Memory B cell (primary cell): ENCODE measurements around the gene MLANA.

Experiments used
- ATAC-seq: fragments of 150-1000 bp; cut with Tn5 transposase; 2 replicates; pipeline ENCODE4 v1.10.0; 2021; ENCODE audit warnings: low read depth, mild to moderate bottlenecking, moderate library complexity
- DNase-seq, 2 donors: peaks; one replicate each; pipeline ENCODE4 v3.0.0; 2022; ENCODE audit warnings: low spot score in 2 of 2
- H3K27ac Mint-ChIP-seq: one replicate; pipeline ENCODE4 v1.8.0; 2022; ENCODE audit warnings: mild to moderate bottlenecking, moderate library complexity, mixed read lengths
- H3K27me3 Mint-ChIP-seq: one replicate; pipeline ENCODE4 v1.8.0; 2022; ENCODE audit warnings: mixed read lengths
- H3K36me3 Mint-ChIP-seq: one replicate; pipeline ENCODE4 v1.8.0; 2022; ENCODE audit warnings: mild to moderate bottlenecking, mixed read lengths
- H3K4me1 Mint-ChIP-seq: one replicate; pipeline ENCODE4 v1.8.0; 2022; ENCODE audit warnings: mixed read lengths
- H3K4me3 Mint-ChIP-seq: one replicate; pipeline ENCODE4 v1.8.0; 2022; ENCODE audit warnings: mild to moderate bottlenecking, moderate library complexity, mixed read lengths
- H3K9me3 Mint-ChIP-seq: one replicate; pipeline ENCODE4 v1.8.0; 2022; ENCODE audit warnings: mixed read lengths

Gene MLANA, protein sequence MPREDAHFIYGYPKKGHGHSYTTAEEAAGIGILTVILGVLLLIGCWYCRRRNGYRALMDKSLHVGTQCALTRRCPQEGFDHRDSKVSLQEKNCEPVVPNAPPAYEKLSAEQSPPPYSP

GRCh38 chr9:5890641-5891040, at the start of gene MLANA:
TSS of gene MLANA (plus strand) at chr9:5890889. CDS start at chr9:5892475, 1,586 bp downstream.
- DNase-seq (no peak), ATAC-seq (no peak)
- Mint-ChIP-seq H3K36me3 (peaks cover 3% of the 10 kb centered on the region), H3K4me1 (no peaks in the 10 kb centered on the region), H3K4me3 (no peak within 1 kb of the TSS), H3K27ac (no peak within 1 kb of the TSS), H3K27me3 (no peaks in the 10 kb centered on the region), H3K9me3 (no peaks in the 10 kb centered on the region)

DNA sequence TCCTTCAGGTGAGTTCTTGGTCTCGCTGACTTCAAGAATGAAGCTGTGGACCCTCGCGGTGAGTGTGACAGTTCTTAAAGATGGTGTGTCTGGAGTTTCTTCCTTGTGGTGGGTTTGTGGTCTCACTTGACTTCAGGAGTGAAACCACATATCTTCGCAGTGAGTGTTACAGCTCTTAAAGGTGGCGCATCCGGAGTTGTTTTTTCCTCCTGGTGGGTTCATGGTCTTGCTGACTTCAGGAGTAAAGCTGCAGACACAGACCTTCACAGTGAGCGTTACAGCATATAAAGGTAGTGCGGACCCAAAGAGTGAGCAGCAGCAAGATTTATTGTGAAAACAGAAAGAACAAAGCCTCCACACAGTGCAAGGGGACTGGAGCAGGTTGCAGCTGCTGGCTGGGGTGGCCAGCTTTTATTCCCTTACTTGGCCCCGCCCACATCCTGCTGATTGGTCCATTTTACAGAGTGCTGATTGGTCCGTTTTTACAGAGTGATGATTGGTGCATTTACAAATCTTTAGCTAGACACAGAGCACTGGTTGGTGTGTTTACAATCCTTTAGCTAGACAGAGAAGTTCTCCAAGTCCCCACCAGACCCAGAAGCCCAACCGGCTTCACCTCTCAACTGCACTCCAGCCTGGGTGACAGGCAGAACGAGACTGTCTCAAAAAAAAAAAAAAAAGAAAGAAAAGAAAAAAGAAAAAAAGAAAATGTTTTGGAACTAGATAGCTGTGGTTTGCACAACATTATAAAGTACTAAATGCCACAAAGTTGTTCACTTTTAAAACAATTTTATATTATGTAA, 48.7 kb upstream of the MLANA start:
- H3K27ac Mint-ChIP-seq = no peak overlapping the region
- ATAC-seq = no peak
- H3K4me1 Mint-ChIP-seq = no peaks in the 10 kb centered on the region

GRCh38 chr9:5842929-5843793, 47.5 kb upstream of the MLANA start:
- no peak for ATAC-seq
- Mint-ChIP-seq H3K36me3 (peaks cover 6% of the 10 kb centered on the region), H3K4me1 (no peaks in the 10 kb centered on the region), H3K9me3 (no peaks in the 10 kb centered on the region), H3K4me3 (no peak overlapping the region), H3K27me3 (no peaks in the 10 kb centered on the region), H3K27ac (no peak overlapping the region)
- DNase-seq = no peak

More for the DNA sequence above, 48.7 kb upstream of the MLANA start:
- Mint-ChIP-seq H3K4me3 (no peak overlapping the region), H3K27me3 (no peaks in the 10 kb centered on the region), H3K9me3 (no peaks in the 10 kb centered on the region), H3K36me3 (peaks cover 3% of the 10 kb centered on the region)
- no peak for DNase-seq

DNA sequence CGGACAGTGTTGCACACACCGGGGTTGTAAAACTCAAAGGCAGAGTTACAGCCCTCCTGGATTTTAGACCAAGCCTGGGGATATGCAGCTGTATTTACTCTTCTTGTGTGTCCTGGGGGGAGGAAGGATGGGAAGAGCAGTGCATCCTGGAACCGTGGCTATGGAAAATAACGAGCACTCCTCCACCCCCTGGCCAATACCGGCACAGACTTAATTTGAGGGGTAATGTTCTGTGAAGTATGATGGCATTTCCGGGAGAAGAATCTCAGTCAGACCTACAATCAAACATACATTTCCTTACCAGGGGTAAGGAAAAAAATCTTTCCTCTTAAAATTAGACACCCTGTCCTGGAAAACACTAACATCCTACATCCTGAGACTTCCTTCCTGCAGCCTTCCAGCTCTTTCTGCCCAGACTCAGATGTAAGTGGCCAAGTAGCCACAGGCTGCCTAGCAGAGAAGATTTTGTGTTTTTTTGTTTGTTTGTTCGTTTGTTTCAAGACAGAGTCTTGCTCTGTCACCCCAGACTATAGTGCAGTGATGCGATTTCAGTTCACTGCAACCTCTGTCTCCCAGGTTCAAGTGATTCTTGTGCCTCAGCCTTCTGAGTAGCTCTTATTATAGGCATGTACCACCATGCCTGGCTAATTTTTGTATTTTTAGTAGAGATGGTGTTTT, 46.8 kb upstream of the MLANA start:
- ATAC-seq (no peak), DNase-seq (no peak)
- Mint-ChIP-seq H3K4me1 (no peaks in the 10 kb centered on the region), H3K9me3 (no peaks in the 10 kb centered on the region), H3K36me3 (peaks cover 6% of the 10 kb centered on the region), H3K27me3 (no peaks in the 10 kb centered on the region), H3K4me3 (no peak overlapping the region), H3K27ac (no peak overlapping the region)

DNA sequence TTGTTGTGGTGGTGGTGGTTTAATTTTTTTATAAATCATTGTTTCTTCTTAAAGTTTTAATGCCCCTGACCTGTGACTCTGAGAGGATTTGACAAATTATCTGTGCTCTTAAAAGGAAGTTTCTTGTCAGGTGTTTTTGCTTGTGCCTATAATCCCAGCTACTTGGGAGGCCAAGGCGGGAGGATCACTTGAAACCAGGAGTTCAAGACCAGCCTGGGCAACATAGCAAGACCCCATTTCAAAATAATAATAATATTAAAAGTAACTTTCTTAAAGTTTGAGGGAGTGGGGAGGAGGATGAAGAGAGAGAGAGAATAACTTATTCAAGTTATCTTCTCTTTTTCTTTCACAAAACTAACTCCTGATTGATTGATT, 45.5 kb upstream of the MLANA start:
- H3K36me3 Mint-ChIP-seq = peaks cover 6% of the 10 kb centered on the region
- no peaks in the 10 kb centered on the region for H3K9me3 Mint-ChIP-seq
- peaks cover 1% of the 10 kb centered on the region for H3K27me3 Mint-ChIP-seq
- DNase-seq (no peak), ATAC-seq (no peak)
- no peak overlapping the region for H3K4me3 Mint-ChIP-seq
- no peak overlapping the region for H3K27ac Mint-ChIP-seq
- H3K4me1 Mint-ChIP-seq = no peaks in the 10 kb centered on the region

- Mint-ChIP-seq H3K4me1 (no peaks in the 10 kb centered on the region), H3K27ac (no peak overlapping the region), H3K9me3 (no peaks in the 10 kb centered on the region), H3K36me3 (peaks cover 7% of the 10 kb centered on the region), H3K27me3 (peaks cover 1% of the 10 kb centered on the region), H3K4me3 (no peak overlapping the region)
- DNase-seq = no peak
- ATAC-seq = no peak
Observed at GRCh38 chr9:5846096-5846495, 44.6 kb upstream of the MLANA start.

DNA sequence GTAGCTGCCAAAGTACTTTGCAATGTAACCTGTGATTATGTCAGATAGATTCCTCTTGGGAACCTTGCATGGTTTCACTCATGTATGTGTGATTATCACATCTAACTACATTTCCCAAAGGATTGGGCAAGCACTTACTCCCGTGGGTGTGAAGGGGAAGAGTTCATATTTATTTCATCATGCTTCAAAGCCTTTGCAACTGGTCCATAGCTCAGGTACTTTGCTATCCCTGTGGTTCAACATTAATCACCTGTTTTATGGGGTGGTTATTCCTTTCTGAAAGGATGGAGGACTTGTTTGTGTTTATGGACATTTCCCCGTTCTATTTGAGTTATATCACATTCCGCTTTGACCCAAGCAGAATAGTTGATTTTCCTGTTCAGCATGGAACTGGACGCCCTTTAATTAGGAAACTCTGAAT, 44.2 kb upstream of the MLANA start:
- no peak overlapping the region for H3K27ac Mint-ChIP-seq
- no peaks in the 10 kb centered on the region for H3K4me1 Mint-ChIP-seq
- peaks cover 5% of the 10 kb centered on the region for H3K36me3 Mint-ChIP-seq
- no peak overlapping the region for H3K4me3 Mint-ChIP-seq
- DNase-seq = no peak
- H3K27me3 Mint-ChIP-seq = peaks cover 1% of the 10 kb centered on the region
- no peak for ATAC-seq
- H3K9me3 Mint-ChIP-seq = no peaks in the 10 kb centered on the region

GRCh38 chr9:5848372-5848882, 42.3 kb upstream of the MLANA start:
- H3K4me3 Mint-ChIP-seq = no peak overlapping the region
- no peaks in the 10 kb centered on the region for H3K9me3 Mint-ChIP-seq
- H3K36me3 Mint-ChIP-seq = peaks cover 5% of the 10 kb centered on the region
- no peak for DNase-seq
- H3K27ac Mint-ChIP-seq = no peak overlapping the region
- H3K27me3 Mint-ChIP-seq = peaks cover 1% of the 10 kb centered on the region
- no peak for ATAC-seq
- no peaks in the 10 kb centered on the region for H3K4me1 Mint-ChIP-seq

DNA sequence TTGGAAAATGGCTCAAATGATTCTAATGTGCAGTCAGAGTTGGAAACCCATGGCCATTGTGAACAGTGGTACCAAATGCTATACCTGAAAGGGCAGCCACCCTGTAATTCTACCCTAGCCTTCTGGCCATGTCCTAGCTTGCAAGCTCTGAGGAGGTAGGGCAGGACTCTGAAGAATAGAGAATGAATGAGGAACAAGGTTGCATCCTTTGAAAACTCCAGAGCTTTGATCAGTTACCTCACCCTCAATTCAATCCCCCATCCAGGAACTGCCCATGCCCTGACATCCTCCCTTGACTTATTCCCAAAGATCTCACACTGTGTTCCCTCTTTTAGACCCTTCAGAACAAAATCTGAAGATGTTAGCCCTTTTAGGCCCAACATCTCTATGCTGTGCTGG, 40.0 kb upstream of the MLANA start:
- ATAC-seq = no peak
- Mint-ChIP-seq H3K4me1 (no peaks in the 10 kb centered on the region), H3K27me3 (peaks cover 1% of the 10 kb centered on the region), H3K9me3 (no peaks in the 10 kb centered on the region), H3K27ac (no peak overlapping the region), H3K4me3 (no peak overlapping the region), H3K36me3 (peaks cover 5% of the 10 kb centered on the region)
- DNase-seq = no peak

GRCh38 chr9:5851445-5851844, 39.2 kb upstream of the MLANA start:
- no peaks in the 10 kb centered on the region for H3K4me1 Mint-ChIP-seq
- H3K9me3 Mint-ChIP-seq = no peaks in the 10 kb centered on the region
- peaks cover 8% of the 10 kb centered on the region for H3K36me3 Mint-ChIP-seq
- H3K4me3 Mint-ChIP-seq = no peak overlapping the region
- ATAC-seq (no peak), DNase-seq (no peak)
- H3K27me3 Mint-ChIP-seq = peaks cover 1% of the 10 kb centered on the region
- H3K27ac Mint-ChIP-seq = no peak overlapping the region

GRCh38 chr9:5852987-5853386, 37.7 kb upstream of the MLANA start:
- H3K27ac Mint-ChIP-seq = no peak overlapping the region
- H3K36me3 Mint-ChIP-seq = peaks cover 9% of the 10 kb centered on the region
- H3K4me1 Mint-ChIP-seq = no peaks in the 10 kb centered on the region
- peaks cover 1% of the 10 kb centered on the region for H3K27me3 Mint-ChIP-seq
- no peaks in the 10 kb centered on the region for H3K9me3 Mint-ChIP-seq
- DNase-seq (no peak), ATAC-seq (no peak)
- no peak overlapping the region for H3K4me3 Mint-ChIP-seq

DNA sequence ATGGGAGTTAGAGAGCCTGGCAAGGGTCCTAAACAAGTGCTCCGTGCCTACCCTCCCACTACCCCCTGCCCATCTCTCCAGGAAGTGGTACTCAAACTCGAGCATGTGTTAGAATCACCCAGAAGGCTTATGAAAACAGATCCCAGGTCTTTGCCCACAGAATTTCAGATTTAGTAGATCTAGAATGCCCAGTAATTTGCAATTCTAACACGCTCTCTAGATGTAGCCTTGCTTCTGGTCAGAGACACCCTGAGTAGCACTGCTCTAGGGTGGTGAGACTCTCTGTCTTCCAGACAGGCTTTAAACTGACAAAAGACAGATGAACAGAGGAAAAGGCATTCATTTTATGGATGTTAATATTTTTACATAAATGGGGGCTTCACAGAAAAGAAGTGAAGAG, 37.1 kb upstream of the MLANA start:
- peaks cover 8% of the 10 kb centered on the region for H3K36me3 Mint-ChIP-seq
- H3K27me3 Mint-ChIP-seq = peaks cover 1% of the 10 kb centered on the region
- no peaks in the 10 kb centered on the region for H3K9me3 Mint-ChIP-seq
- H3K27ac Mint-ChIP-seq = no peak overlapping the region
- H3K4me3 Mint-ChIP-seq = no peak overlapping the region
- ATAC-seq = no peak
- H3K4me1 Mint-ChIP-seq = no peaks in the 10 kb centered on the region
- no peak for DNase-seq

DNA sequence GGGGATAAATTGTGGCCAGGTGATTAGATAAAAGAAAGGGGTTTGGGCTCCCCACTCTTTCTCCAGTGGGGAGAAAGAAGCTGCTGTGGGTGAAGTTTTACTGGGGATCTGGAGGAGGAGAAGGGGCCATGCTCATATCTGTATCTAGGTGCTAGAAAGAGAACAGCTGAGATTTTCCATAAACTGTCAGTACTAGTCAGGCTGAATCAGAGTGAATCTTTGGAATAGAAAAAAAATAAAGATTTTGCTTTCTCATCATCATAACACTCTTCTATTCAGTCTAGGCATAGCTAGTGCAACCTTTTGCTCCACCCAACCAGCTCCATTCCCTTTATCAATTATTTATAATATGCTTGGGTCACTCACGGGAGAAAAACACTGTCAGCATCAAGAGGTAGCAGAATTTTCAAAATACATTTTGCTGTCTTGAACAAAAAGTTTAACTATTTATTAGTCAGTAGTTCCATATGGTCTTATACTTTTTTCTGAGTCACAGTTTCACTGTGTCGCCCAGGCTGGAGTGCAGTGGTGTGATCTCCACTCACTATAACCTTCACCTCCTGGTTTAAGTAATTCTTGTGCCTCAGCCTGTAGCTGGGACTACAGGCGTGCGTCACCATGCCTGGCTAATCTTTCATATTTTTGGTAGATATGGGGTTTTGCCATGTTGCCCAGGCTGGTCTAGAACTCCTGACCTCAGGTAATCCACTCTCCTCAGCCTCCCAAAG, 36.5 kb upstream of the MLANA start:
- no peaks in the 10 kb centered on the region for H3K9me3 Mint-ChIP-seq
- peaks cover 1% of the 10 kb centered on the region for H3K27me3 Mint-ChIP-seq
- H3K4me1 Mint-ChIP-seq = no peaks in the 10 kb centered on the region
- H3K36me3 Mint-ChIP-seq = peaks cover 11% of the 10 kb centered on the region
- no peak overlapping the region for H3K4me3 Mint-ChIP-seq
- DNase-seq = no peak
- no peak for ATAC-seq
- H3K27ac Mint-ChIP-seq = no peak overlapping the region
